CMK (cell line): ENCODE data around the gene HAUS7.
"Not testable (repeated sequence)": the region's sequence is repeated elsewhere in the genome, so short reads cannot be mapped to it uniquely, and the experiment has no call there.

ENCODE experiments used
- DNase-seq: peaks from one replicate; pipeline ENCODE4 v3.0.0-alpha.2; 2010; ENCODE audit warnings: low read depth

Gene HAUS7

GRCh38 chrX:153408871-153409351, 61.5 kb downstream of the HAUS7 start:
- no peak for DNase-seq

DNA sequence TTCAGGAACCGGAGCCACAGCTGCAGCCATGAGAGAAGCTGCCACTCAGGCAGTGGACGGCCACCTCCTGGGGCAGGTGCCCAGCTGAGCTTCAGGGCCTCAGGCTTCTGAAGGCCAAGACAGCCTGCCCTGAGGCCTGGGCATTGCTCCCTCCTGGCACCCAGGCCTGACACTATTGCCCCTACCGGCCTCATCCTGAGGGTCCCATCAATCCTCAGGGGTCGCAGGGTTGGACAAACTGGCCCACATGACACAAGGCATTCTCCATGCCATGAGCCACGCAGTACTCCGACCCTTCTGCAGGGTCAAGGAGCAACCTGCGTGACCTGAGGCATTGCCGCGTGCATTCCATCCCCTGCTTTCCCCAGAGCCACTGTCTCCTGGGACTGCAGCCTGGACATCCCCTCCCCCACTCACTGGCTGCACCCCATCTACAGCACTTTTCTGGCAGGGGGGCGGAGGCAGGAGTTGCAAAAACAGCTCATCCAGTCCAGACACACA, 62.1 kb downstream of the HAUS7 start:
- DNase-seq, result no peak

DNA sequence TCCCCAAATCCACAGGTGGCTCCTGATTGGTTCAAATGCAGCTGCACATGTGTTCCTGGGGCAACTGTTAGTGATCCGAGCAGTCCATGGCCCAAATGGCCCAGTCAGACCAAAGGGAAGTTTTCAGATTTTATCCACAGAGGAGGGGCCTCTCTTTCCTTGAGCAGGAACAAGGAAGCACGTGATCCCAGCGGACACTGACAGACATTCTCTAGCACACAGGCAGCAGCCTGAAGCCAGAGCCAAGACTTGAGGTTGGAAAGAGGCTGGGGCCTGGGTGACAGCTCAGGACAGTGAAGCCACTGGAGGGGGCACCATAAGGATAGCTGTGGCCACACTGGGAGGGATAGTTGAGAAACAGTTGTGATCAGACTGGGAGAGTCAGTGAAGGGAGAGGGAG, 62.6 kb downstream of the HAUS7 start:
- DNase-seq, result no peak

- no peak for DNase-seq
These were observed 63.5 kb downstream of the HAUS7 start for GRCh38 chrX:153406903-153407302.

GRCh38 chrX:153406011-153406410, 64.4 kb downstream of the HAUS7 start:
- DNase-seq, result no peak

- no peak for DNase-seq
These were observed 65.0 kb downstream of the HAUS7 start for GRCh38 chrX:153405426-153405825.

GRCh38 chrX:153404333-153404732, 66.0 kb downstream of the HAUS7 start:
- not testable (repeated sequence) for DNase-seq

DNA sequence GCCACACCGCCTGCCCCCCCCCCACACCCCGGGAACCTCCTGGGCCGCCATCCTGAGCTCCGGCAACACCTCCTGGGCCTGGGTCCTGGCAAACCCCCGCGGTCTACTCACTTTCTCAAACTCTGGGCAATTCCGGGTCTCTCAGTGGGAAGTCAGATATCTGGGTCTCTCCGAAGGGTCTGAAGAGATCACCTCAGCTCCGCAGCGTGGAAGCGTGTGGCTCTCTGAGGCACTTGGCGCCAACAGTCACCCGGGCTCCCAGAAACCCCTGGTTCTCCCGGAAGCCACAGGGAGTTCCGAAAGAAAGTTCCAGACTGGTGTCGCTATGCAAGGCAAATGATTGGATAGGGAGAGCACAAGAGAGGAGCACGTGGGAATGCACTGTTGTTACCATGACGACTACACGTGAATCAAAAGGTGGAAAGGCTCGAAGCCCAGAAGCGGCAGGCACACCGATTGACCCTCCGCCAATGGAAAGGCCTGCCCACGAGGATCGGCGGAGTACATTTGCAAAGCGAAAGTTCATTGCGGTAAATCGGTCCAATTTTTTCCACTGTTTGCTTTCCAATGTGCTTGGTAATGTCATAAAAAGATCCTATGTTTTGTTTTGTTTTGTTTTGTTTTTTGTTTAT, 69.1 kb downstream of the HAUS7 start, which contains the start of gene PNMA6E:
Gene PNMA6E, minus strand, starts transcription at position 218 of the 632 bp plus-strand sequence. CDS start 2,501 bp downstream, outside the sequence.
- no peak for DNase-seq

GRCh38 chrX:153400146-153401132, 69.9 kb downstream of the HAUS7 start:
- peak; percentile 41 for DNase-seq

GRCh38 chrX:153398275-153398960, 72.0 kb downstream of the HAUS7 start:
- no peak for DNase-seq
